Activated CD4-positive, alpha-beta T cell treated with anti-CD3 and anti-CD28 coated beads, Interleukin-2, Interleukin-4, amounts not matched to agents 100 ng/mL and 50 ng/mL, durations not matched to agents 16 hours and 8 hours (primary cell): ENCODE results near the gene RHOH.

Experiments used
- DNase-seq: peaks from one replicate; pipeline ENCODE4 v3.0.0-alpha.2; 2020; ENCODE audit warnings: low spot score

Gene RHOH

GRCh38 chr4:40295572-40295971, 98.7 kb downstream of the RHOH start:
- DNase-seq: no peak
